HL-60/S4 treated with retinoic acid at 250 ng/mL for 4 days and 3 days (cell line): ENCODE results near the gene GAREM2.

Experiments
- in situ Hi-C: fragments of 300-500 bp; cut with MboI; formaldehyde crosslinking; loops from 2 replicates; pipeline ENCODE4 v1.7.0; 2022; ENCODE audit warnings: low sequenced_read_pairs

The GAREM2 gene

DNA sequence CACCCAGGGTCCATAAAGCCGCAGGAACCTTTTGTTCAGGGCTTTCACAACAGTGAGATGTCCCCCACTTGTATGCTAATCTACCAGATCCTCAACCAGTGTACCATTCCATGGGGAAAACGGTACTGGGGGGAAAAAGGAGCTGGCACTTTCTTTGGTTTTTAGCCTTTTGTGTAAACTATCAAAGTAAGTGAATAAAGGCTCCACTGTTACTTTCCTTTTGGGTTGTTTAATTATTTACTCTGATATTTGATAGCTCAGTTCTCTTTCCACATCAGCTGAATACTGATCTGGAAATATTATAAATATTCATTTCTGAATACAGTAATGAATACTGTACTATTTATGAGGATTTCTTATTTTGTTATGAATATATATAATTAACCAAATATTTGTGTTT lies 51.2 kb downstream of the GAREM2 start:
- in situ Hi-C loops, result no loop called here

DNA sequence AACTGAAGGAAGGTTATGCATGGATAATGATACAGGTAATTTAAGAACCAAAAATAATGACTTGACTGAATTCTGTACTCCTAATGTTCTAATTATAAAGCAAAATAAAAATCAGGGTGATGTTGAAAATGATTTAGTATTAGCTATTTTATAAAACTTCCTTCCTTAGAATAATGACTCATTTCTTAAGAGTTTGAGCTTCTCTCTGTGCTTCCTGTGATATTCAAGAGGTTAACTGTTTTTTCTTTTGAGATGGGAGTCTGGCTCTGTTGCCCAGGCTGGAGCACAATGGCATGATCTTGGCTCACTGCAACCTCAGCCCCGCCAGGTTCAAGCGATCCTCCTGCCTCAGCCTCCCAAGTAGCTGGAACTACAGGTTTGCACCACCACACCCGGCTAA lies 56.7 kb downstream of the GAREM2 start:
- in situ Hi-C loops, result loop anchor here (25.0 kb wide), 1 partner anchor 233 kb away; no protein-coding TSS in a partner anchor

DNA sequence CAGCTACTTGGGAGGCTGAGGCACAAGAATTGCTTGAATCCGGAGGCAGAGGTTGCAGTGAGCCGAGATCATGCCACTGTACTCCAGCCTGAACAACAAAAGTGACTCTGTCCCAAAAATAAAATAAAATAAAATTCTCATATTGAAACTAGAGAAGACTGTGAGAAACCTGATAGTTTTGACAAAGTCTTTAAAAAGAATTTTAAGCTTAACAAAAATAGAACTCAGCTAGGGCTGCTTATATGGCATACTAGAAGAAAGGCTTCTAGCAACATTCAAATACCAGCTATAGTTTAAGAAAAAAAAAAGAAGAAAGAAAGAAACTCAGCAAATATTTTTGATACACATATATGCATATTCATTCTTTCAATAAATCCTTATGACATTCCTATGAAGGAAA lies 57.9 kb downstream of the GAREM2 start:
- in situ Hi-C loops, result loop anchor here (25.0 kb wide), 1 partner anchor 231 kb away; no protein-coding TSS in a partner anchor

GRCh38 chr2:26235089-26235488 lies 62.2 kb downstream of the GAREM2 start:
- in situ Hi-C loops, result loop anchor here (25.0 kb wide), 1 partner anchor 227 kb away; no protein-coding TSS in a partner anchor

GRCh38 chr2:26237868-26238267 lies 65.0 kb downstream of the GAREM2 start:
- in situ Hi-C loops, result loop anchor here (25.0 kb wide), 1 partner anchor 224 kb away; no protein-coding TSS in a partner anchor

GRCh38 chr2:26238311-26238958 lies 65.5 kb downstream of the GAREM2 start:
- in situ Hi-C loops, result loop anchor here (25.0 kb wide), 1 partner anchor 224 kb away; no protein-coding TSS in a partner anchor
